ENCODE results near the gene PARN.
"Not testable (repeated sequence)": the region's sequence is repeated elsewhere in the genome, so short reads cannot be mapped to it uniquely, and the experiment has no call there.

Gene PARN

GRCh38 chr16:14395710-14396304, 234.3 kb downstream of the PARN start:
- DNase-seq = not testable (repeated sequence)

DNA sequence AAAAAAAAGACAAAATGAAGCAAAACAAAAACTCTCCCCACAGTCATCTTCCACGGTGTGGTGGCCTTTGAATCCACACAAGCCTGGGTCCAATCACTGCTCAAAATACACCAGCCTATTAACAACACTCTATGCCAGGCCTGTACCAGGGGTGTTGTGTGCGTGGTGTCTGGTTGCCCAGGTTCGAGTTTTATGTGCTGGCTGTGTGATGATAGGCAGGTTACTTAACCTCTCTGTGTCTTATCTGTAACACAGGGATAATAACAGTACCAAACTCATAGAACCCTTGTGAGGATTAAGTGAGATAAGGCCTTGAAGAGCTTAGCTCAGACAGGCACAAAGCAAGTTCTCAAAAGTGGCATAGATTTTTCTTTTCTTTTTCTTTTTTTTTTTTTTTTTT, 235.2 kb downstream of the PARN start:
- no peak for DNase-seq

- no peak for DNase-seq
Measured at GRCh38 chr16:14392960-14393359, 237.1 kb downstream of the PARN start.

DNA sequence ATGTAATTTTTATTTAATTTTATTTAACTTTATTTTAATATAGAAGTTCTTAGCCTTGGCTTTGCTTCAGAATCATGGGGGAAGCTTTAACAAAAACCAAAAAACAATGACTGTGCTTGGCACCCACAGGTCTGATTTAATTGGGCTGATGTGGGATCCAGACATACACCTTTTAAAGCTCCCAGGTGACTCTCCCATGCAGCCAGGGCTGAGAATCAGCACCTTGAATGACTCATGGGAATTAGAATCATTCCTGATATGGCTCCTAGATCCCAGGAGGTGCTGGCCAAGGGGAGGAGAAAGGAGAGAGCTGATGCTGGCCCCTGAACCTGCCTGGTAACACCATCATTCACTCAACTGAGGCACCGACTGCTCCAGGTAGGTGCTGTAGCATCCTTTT, 240.7 kb downstream of the PARN start:
- no peak for DNase-seq

- no peak for DNase-seq
Measured at GRCh38 chr16:14388243-14388642, 241.8 kb downstream of the PARN start.

DNA sequence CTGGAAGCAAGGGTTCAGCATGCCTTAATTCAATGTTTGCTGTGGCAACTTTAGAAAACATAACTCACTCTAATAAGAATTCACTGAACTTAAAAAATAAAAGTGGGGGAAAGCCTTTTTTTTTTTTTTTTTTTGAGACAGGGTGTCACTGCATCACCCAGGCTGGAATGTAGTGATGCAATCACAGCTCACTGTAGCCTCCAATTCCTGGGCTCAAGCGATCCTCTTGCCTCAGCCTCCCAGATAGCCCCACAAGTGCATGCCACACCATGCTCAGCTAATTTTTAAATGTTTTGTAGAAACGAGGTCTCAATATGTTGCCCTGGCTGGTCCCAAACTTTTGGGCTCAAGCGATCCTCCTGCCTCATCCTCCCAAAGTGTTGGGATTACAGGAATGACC, 243.9 kb downstream of the PARN start:
- no peak for DNase-seq

Measured in right forelimb (tissue), 1 donor.